HG03175 (cell line): ENCODE measurements around the gene RNASEH2B.

ENCODE experiments used
- ATAC-seq: cut with Tn5 transposase; IDR thresholded peaks from one replicate; pipeline ENCODE4 v1.9.1; 2021; ENCODE audit warnings: mild to moderate bottlenecking, moderate library complexity; ENCODE audit not compliant: unreplicated experiment

Gene RNASEH2B

GRCh38 chr13:50991579-50992521, 82.3 kb downstream of the RNASEH2B start:
- ATAC-seq: peak; percentile 83

- ATAC-seq: no peak
Observed at GRCh38 chr13:50993371-50993770, 83.8 kb downstream of the RNASEH2B start.

- no peak for ATAC-seq
Observed at GRCh38 chr13:50993934-50994333, 84.3 kb downstream of the RNASEH2B start.

GRCh38 chr13:50994651-50995050, 85.1 kb downstream of the RNASEH2B start:
- no peak for ATAC-seq

- ATAC-seq: no peak
Observed at GRCh38 chr13:50995854-50996253, 86.3 kb downstream of the RNASEH2B start.

- ATAC-seq: no peak
Observed at GRCh38 chr13:50998326-50998725, 88.7 kb downstream of the RNASEH2B start.

- ATAC-seq: no peak
Observed at GRCh38 chr13:50999641-51000040, 90.0 kb downstream of the RNASEH2B start.

GRCh38 chr13:51000061-51000460, 90.5 kb downstream of the RNASEH2B start:
- no peak for ATAC-seq

GRCh38 chr13:51000571-51001260, 91.1 kb downstream of the RNASEH2B start:
- ATAC-seq: no peak

- no peak for ATAC-seq
Observed at GRCh38 chr13:51001335-51001734, 91.7 kb downstream of the RNASEH2B start.

GRCh38 chr13:51002736-51003135, 93.1 kb downstream of the RNASEH2B start:
- no peak for ATAC-seq

GRCh38 chr13:51003642-51004041, 94.1 kb downstream of the RNASEH2B start:
- ATAC-seq: no peak

- ATAC-seq: no peak
Observed at GRCh38 chr13:51004111-51004865, 94.7 kb downstream of the RNASEH2B start.

- no peak for ATAC-seq
Observed at GRCh38 chr13:51004918-51005460, 95.4 kb downstream of the RNASEH2B start.

GRCh38 chr13:51005566-51005965, 96.0 kb downstream of the RNASEH2B start:
- no peak for ATAC-seq
